Mesenchymal stem cell (in vitro differentiated cells and primary cell): ENCODE data around the gene KATNAL2. TPM values are rescaled to one million over a fixed set of nuclear protein-coding genes. Genes with fewer than 3 reads are reported as not detected.

ENCODE experiments used
- DNase-seq: peaks from one replicate; pipeline ENCODE4 v3.0.0-alpha.2; 2013
- H2AFZ ChIP-seq: one replicate; pipeline ENCODE4 v1.6.1; 2013; ENCODE audit warnings: low read depth, mild to moderate bottlenecking, control low read depth, inconsistent platforms, low read length, moderate library complexity
- H2AK5ac ChIP-seq: 2 replicates; pipeline ENCODE4 v1.6.1; 2013; ENCODE audit warnings: low read length, moderate library complexity, mild to moderate bottlenecking, inconsistent platforms; ENCODE audit not compliant: severe bottlenecking
- H2BK120ac ChIP-seq: one replicate; pipeline ENCODE4 v1.6.1; 2013; ENCODE audit warnings: low read depth, mild to moderate bottlenecking, inconsistent platforms, low read length, moderate library complexity
- H2BK12ac ChIP-seq, 2 experiments: one replicate each; pipeline ENCODE4 v1.6.1; 2013; ENCODE audit warnings: inconsistent platforms in 2 of 2, low read length in 2 of 2, mild to moderate bottlenecking in 2 of 2, moderate library complexity in 2 of 2, control low read depth in 1 of 2
- H2BK15ac ChIP-seq: one replicate; pipeline ENCODE4 v1.6.1; 2013; ENCODE audit warnings: mild to moderate bottlenecking, low read depth, inconsistent platforms; ENCODE audit not compliant: poor library complexity, severe bottlenecking
- H2BK5ac ChIP-seq: 2 replicates; pipeline ENCODE4 v1.6.1; 2013; ENCODE audit warnings: low read depth, mild to moderate bottlenecking, low read length, control low read depth, inconsistent platforms; ENCODE audit not compliant: poor library complexity, severe bottlenecking
- H3K14ac ChIP-seq, 2 experiments: one replicate each; pipeline ENCODE4 v1.6.1; 2013; ENCODE audit warnings: inconsistent platforms in 2 of 2, low read length in 2 of 2, control low read depth in 1 of 2, mild to moderate bottlenecking in 1 of 2, moderate library complexity in 1 of 2
- H3K18ac ChIP-seq, 2 experiments: one replicate each; pipeline ENCODE4 v1.6.1; 2013; ENCODE audit warnings: inconsistent platforms in 2 of 2, low read length in 2 of 2, control low read depth in 1 of 2, low read depth in 1 of 2, mild to moderate bottlenecking in 1 of 2
- H3K23ac ChIP-seq, 2 experiments: one replicate each; pipeline ENCODE4 v1.6.1; 2013; ENCODE audit warnings: inconsistent platforms in 2 of 2, low read length in 2 of 2, mild to moderate bottlenecking in 2 of 2, moderate library complexity in 2 of 2, control low read depth in 1 of 2
- H3K27ac ChIP-seq: 2 replicates; pipeline ENCODE4 v1.5.1; 2013; ENCODE audit warnings: mild to moderate bottlenecking, moderate library complexity, low read length, control low read depth, inconsistent platforms; ENCODE audit not compliant: poor library complexity, severe bottlenecking
- H3K27me3 ChIP-seq, 2 experiments: 2 replicates each; pipeline versions ENCODE4 v1.6.1 to v1.7.0; 2013; ENCODE audit warnings: low read length in 2 of 2, mild to moderate bottlenecking in 2 of 2, moderate library complexity in 2 of 2, control low read depth in 1 of 2, inconsistent platforms in 1 of 2; ENCODE audit not compliant: control insufficient read depth in 1 of 2, insufficient read depth in 1 of 2
- H3K36me3 ChIP-seq, 2 experiments: 2 replicates each; pipeline versions ENCODE4 v1.6.1 to v1.7.0; 2013; ENCODE audit warnings: low read length in 2 of 2, control low read depth in 1 of 2, inconsistent platforms in 1 of 2, low read depth in 1 of 2, mild to moderate bottlenecking in 1 of 2; ENCODE audit not compliant: insufficient read depth in 2 of 2, control insufficient read depth in 1 of 2
- H3K4ac ChIP-seq, 2 experiments: one replicate each; pipeline ENCODE4 v1.6.1; 2013; ENCODE audit warnings: inconsistent platforms in 2 of 2, low read length in 2 of 2, mild to moderate bottlenecking in 2 of 2, moderate library complexity in 2 of 2, control low read depth in 1 of 2, low read depth in 1 of 2
- H3K4me1 ChIP-seq: 2 replicates; pipeline ENCODE4 v1.6.1; 2013; ENCODE audit warnings: low read depth, low read length, control low read depth; ENCODE audit not compliant: control insufficient read depth, insufficient read depth
- H3K4me2 ChIP-seq: 2 replicates; pipeline ENCODE4 v1.6.1; 2013; ENCODE audit warnings: low read length, mild to moderate bottlenecking, inconsistent platforms; ENCODE audit not compliant: poor library complexity, severe bottlenecking
- H3K4me3 ChIP-seq, 2 experiments: 2 replicates each; pipeline versions ENCODE4 v1.5.1 to v1.7.0; 2013; ENCODE audit warnings: low read length in 2 of 2, mild to moderate bottlenecking in 2 of 2, control low read depth in 1 of 2, low read depth in 1 of 2; ENCODE audit not compliant: insufficient read depth in 1 of 2
- H3K79me1 ChIP-seq: replicated peaks from 2 replicates; pipeline ENCODE4 v1.6.1; 2013; ENCODE audit warnings: mild to moderate bottlenecking, control low read depth, low read length, inconsistent platforms; ENCODE audit not compliant: poor library complexity, severe bottlenecking
- H3K9ac ChIP-seq: 2 replicates; pipeline ENCODE4 v1.7.0; 2013; ENCODE audit warnings: mild to moderate bottlenecking, low read length, moderate library complexity
- H3K9me3 ChIP-seq: 2 replicates; pipeline ENCODE4 v1.7.0; 2013; ENCODE audit warnings: mild to moderate bottlenecking, low read length; ENCODE audit not compliant: control insufficient read depth
- H4K8ac ChIP-seq: one replicate; pipeline ENCODE4 v1.6.1; 2013; ENCODE audit warnings: inconsistent platforms, mild to moderate bottlenecking, low read length, moderate library complexity
- H4K91ac ChIP-seq: one replicate; pipeline ENCODE4 v1.6.1; 2013; ENCODE audit warnings: mild to moderate bottlenecking, low read length, inconsistent platforms
- WGBS: methylation state at CpG from one replicate; pipeline ENCODE4 v1.1.7; 2013; ENCODE audit warnings: mixed read lengths; 5-methylcytosine and 5-hydroxymethylcytosine counted together
- small RNA-seq: library from polyadenylated mRNA; stranded (forward); fragments of <200 nt; extraction: miRNeasy Mini kit (QIAGEN cat#:217004); gene quantifications from one replicate; pipeline ENCODE3, GENCODE V24; 2013; ENCODE audit warnings: low read depth

KATNAL2 gene

GRCh38 chr18:47150824-47151366, 233.5 kb downstream of the KATNAL2 start:
- no peak for DNase-seq
- peak overlapping the region in 1 of 2 experiments; percentile 97 for H3K18ac ChIP-seq
- WGBS: 22% methylated on average over 11 of the region's 13 CpGs
- H3K23ac ChIP-seq: no peak overlapping the region
- H2BK12ac ChIP-seq: no peak overlapping the region
- peak overlapping the region; percentile 64 to 89 for H3K4me3 ChIP-seq
- H3K4me2 ChIP-seq: peak overlapping the region; percentile 92
- H3K27me3 ChIP-seq: no peaks in the 10 kb centered on the region
- H2AFZ ChIP-seq: no peak overlapping the region
- H4K91ac ChIP-seq: peak overlapping the region; percentile 97
- peak overlapping the region; percentile 96 for H4K8ac ChIP-seq
- peaks cover 0 to 34% of the 10 kb centered on the region in 2 experiments for H3K36me3 ChIP-seq
- H3K9ac ChIP-seq: peak overlapping the region; percentile 96
- no peaks in the 10 kb centered on the region for H3K9me3 ChIP-seq
- no peak overlapping the region for H2AK5ac ChIP-seq
- H2BK120ac ChIP-seq: no peak overlapping the region
- H2BK5ac ChIP-seq: peak overlapping the region; percentile 46
- peak overlapping the region in 1 of 2 experiments; percentile 5 for H3K14ac ChIP-seq
- H3K27ac ChIP-seq: peak overlapping the region; percentile 82
- peak overlapping the region; percentile 92 for H2BK15ac ChIP-seq
- H3K79me1 ChIP-seq: peaks cover 9% of the 10 kb centered on the region
- peak overlapping the region in 1 of 2 experiments; percentile 82 for H3K4ac ChIP-seq
- H3K4me1 ChIP-seq: peaks cover 5% of the 10 kb centered on the region

GRCh38 chr18:47151439-47151838, 234.0 kb downstream of the KATNAL2 start:
- H3K4me2 ChIP-seq: no peak overlapping the region
- H2BK15ac ChIP-seq: no peak overlapping the region
- peak overlapping the region in 1 of 2 experiments; percentile 89 for H3K4me3 ChIP-seq
- H3K27ac ChIP-seq: no peak overlapping the region
- peaks cover 0 to 35% of the 10 kb centered on the region in 2 experiments for H3K36me3 ChIP-seq
- H2BK12ac ChIP-seq: no peak overlapping the region
- no peak for DNase-seq
- no peak overlapping the region for H2AK5ac ChIP-seq
- H3K9ac ChIP-seq: peak overlapping the region; percentile 96
- peaks cover 5% of the 10 kb centered on the region for H3K4me1 ChIP-seq
- H3K23ac ChIP-seq: no peak overlapping the region
- H2BK5ac ChIP-seq: no peak overlapping the region
- no peak overlapping the region for H2AFZ ChIP-seq
- H3K4ac ChIP-seq: no peak overlapping the region
- H3K27me3 ChIP-seq: no peaks in the 10 kb centered on the region
- no peak overlapping the region for H4K8ac ChIP-seq
- peaks cover 9% of the 10 kb centered on the region for H3K79me1 ChIP-seq
- H4K91ac ChIP-seq: no peak overlapping the region
- H2BK120ac ChIP-seq: no peak overlapping the region
- no peak overlapping the region for H3K14ac ChIP-seq
- H3K18ac ChIP-seq: no peak overlapping the region
- H3K9me3 ChIP-seq: no peaks in the 10 kb centered on the region

Small RNA genes within 50 kb of the gene (small RNA-seq; reads per million reads assigned to genes)
- gene AC012254.4: not detected
